Stimulated activated CD4-positive, alpha-beta T cell treated with anti-CD3 and anti-CD28 coated beads, Interleukin-2, amount 100 ng/mL, for 4 hours (primary cell): ENCODE data around the gene ZBED5.
"Not testable (repeated sequence)": the region's sequence is repeated elsewhere in the genome, so short reads cannot be mapped to it uniquely, and the experiment has no call there.

Experiments
- DNase-seq: peaks from one replicate; pipeline ENCODE4 v3.0.0-alpha.2; 2020; ENCODE audit warnings: low read depth

The ZBED5 gene

GRCh38 chr11:10836884-10837283 is 21.0 kb downstream of the ZBED5 start:
- not testable (repeated sequence) for DNase-seq

GRCh38 chr11:10829139-10829538 is 28.7 kb downstream of the ZBED5 start:
- no peak for DNase-seq

GRCh38 chr11:10828402-10828801 is 29.5 kb downstream of the ZBED5 start:
- no peak for DNase-seq

- DNase-seq, result no peak
Measured at GRCh38 chr11:10824888-10825287, 33.0 kb downstream of the ZBED5 start.

GRCh38 chr11:10823152-10823579 is 34.7 kb downstream of the ZBED5 start:
- DNase-seq, result no peak

GRCh38 chr11:10822491-10822890 is 35.4 kb downstream of the ZBED5 start:
- not testable (repeated sequence) for DNase-seq

GRCh38 chr11:10818594-10818993 is 39.3 kb downstream of the ZBED5 start:
- DNase-seq, result no peak

GRCh38 chr11:10813945-10814344 is 43.9 kb downstream of the ZBED5 start:
- no peak for DNase-seq

GRCh38 chr11:10809373-10810160 is 48.3 kb downstream of the ZBED5 start:
- peak; percentile 22 for DNase-seq

GRCh38 chr11:10808553-10809372 is 49.1 kb downstream of the ZBED5 start, which contains the start of gene EIF4G2:
TSS of gene EIF4G2 (minus strand) at chr11:10808926.
- DNase-seq, result peak; percentile 98

- DNase-seq, result no peak
Measured at GRCh38 chr11:10808235-10808552, 49.7 kb downstream of the ZBED5 start.

- DNase-seq, result peak; percentile 29
Measured at GRCh38 chr11:10807493-10808234, 50.2 kb downstream of the ZBED5 start.

- no peak for DNase-seq
Measured at GRCh38 chr11:10806206-10806605, 51.6 kb downstream of the ZBED5 start.

- no peak for DNase-seq
Measured at GRCh38 chr11:10805741-10806140, 52.1 kb downstream of the ZBED5 start.

- DNase-seq, result no peak
Measured at GRCh38 chr11:10803676-10804075, 54.2 kb downstream of the ZBED5 start.
